NCI-H146 treated with DMSO at 0.1 percent for 48 hours (cell line): ENCODE results near the gene SP3.
A peak's percentile ranks its signal among the peaks of the same experiment; 100 is the strongest.

Source experiments
- DNase-seq: peaks from one replicate; lab custom pipeline; 2025; ENCODE audit not compliant: unreplicated experiment; lab: John Stamatoyannopoulos, UW

SP3 gene

GRCh38 chr2:173965372-173966025, at the start of gene SP3:
Gene SP3, minus strand, starts transcription at chr2:173965373. Its CDS starts 202 bp downstream, at chr2:173965171.
- peak; percentile 86 for DNase-seq

GRCh38 chr2:174014699-174015070, 49.5 kb upstream of the SP3 start:
- DNase-seq: no peak

- no peak for DNase-seq
Observed at GRCh38 chr2:174014011-174014698, 49.0 kb upstream of the SP3 start.

GRCh38 chr2:174013315-174013751, 48.2 kb upstream of the SP3 start:
- DNase-seq: no peak

- no peak for DNase-seq
Observed at GRCh38 chr2:174012347-174013314, 47.5 kb upstream of the SP3 start.

GRCh38 chr2:174011796-174012195, 46.6 kb upstream of the SP3 start:
- DNase-seq: no peak

GRCh38 chr2:174011173-174011572, 46.0 kb upstream of the SP3 start:
- DNase-seq: no peak

GRCh38 chr2:174009488-174010223, 44.5 kb upstream of the SP3 start:
- DNase-seq: no peak

- DNase-seq: no peak
Observed at GRCh38 chr2:174008720-174009119, 43.5 kb upstream of the SP3 start.

GRCh38 chr2:174007010-174007409, 41.8 kb upstream of the SP3 start:
- no peak for DNase-seq

GRCh38 chr2:174005801-174006419, 40.7 kb upstream of the SP3 start:
- DNase-seq: no peak

- DNase-seq: no peak
Observed at GRCh38 chr2:174004905-174005605, 39.9 kb upstream of the SP3 start.

- DNase-seq: no peak
Observed at GRCh38 chr2:174003720-174004695, 38.8 kb upstream of the SP3 start.

GRCh38 chr2:174002679-174003078, 37.5 kb upstream of the SP3 start:
- no peak for DNase-seq

- DNase-seq: no peak
Observed at GRCh38 chr2:174001107-174001506, 35.9 kb upstream of the SP3 start.

- no peak for DNase-seq
Observed at GRCh38 chr2:173999724-174000123, 34.6 kb upstream of the SP3 start.

GRCh38 chr2:173999272-173999671, 34.1 kb upstream of the SP3 start:
- DNase-seq: no peak

- no peak for DNase-seq
Observed at GRCh38 chr2:173998386-173998785, 33.2 kb upstream of the SP3 start.

- no peak for DNase-seq
Observed at GRCh38 chr2:173997753-173998152, 32.6 kb upstream of the SP3 start.
